Measurements from ENCODE around the gene TCF7L2.

TCF7L2 gene

GRCh38 chr10:113207924-113208323, 257.9 kb downstream of the TCF7L2 start:
- no peak for DNase-seq

DNA sequence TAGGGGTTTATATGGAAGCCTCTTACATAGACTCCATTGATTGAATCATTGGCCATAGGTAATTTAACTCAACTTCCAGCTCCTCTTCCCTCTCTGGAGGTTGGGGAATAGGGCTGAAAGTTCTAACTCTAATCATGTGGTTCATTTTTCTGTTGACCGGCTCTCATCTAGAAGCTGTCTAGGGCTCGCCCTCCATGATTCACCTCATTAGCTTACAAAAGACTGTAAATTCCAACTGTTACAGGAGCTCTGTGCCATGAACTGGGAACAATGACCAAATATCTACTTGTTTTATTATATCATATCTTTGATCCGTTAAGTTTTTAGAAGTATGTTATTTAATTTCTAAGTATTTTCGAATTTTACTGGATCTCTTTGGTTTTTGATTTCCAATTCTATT, 263.0 kb downstream of the TCF7L2 start:
- no peak for DNase-seq

DNA sequence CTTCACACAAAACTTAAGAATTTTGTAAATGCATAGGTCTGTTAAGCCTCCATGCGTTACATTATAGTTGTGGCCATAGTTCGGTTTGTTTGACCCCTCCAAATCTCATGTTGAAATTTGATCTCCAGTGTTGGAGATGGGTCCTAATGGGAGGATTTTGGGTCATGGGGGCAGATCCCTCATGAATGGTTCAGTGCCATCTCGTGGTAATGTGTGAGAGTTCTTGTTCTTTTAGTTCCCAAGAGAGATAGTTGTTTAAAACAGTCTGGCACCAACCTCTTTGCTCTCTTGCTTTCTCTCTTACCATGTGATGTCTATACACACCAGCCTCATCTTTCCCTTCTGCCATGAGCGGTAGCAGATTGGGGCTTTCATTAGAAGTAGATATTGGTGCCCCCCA, 264.3 kb downstream of the TCF7L2 start:
- DNase-seq: no peak

GRCh38 chr10:113216102-113216501, 266.1 kb downstream of the TCF7L2 start:
- no peak for DNase-seq

Measured in hematopoietic multipotent progenitor cell treated with erythropoietin and hydrocortisone succinate and interleukin-3 and kit ligand, for 8 days (in vitro differentiated cells).